A204.1 (cell line): Measurements from ENCODE around the gene ZBTB49.

Experiments used
- FAIRE-seq: peaks from 2 replicates; lab custom pipeline; 2012; peaks lifted over from hg19 to GRCh38; lab: Jason Lieb, UNC

The ZBTB49 gene

DNA sequence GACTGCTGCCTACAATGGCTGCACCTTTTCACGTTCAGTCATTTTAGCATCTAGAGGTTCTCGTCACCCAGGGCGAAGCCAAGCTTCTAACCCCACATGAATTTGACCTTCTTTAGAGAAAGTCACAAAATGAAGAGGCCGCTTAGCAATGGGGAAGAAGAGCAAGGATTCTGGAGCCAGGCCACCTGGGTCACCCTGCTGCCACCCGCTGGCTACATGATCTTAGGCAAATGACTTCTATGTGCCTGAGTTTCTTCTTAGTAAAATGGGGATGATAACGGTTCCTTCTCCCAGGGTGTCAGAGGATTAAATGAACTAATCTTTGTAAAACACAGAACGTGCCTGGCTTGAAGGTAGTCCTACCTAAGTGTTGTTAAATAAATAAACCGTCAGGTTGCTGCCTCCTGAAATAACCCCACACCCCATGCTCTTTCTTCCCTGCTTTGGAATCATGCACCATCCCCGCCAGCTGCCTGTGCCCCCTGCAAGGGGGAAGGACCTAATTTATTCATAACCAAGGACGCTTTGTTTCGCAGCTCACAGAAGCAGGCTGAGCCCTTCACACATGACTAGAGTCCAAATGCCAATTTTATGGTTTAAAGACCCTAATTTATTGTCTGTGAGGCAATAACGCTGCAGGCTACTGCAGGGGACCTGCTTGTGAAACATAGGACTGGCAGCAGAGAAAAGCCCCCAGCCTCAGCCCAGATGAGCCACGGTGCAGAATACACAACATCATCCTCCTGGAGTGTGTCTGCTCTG, 68.2 kb downstream of the ZBTB49 start:
- no peak for FAIRE-seq

DNA sequence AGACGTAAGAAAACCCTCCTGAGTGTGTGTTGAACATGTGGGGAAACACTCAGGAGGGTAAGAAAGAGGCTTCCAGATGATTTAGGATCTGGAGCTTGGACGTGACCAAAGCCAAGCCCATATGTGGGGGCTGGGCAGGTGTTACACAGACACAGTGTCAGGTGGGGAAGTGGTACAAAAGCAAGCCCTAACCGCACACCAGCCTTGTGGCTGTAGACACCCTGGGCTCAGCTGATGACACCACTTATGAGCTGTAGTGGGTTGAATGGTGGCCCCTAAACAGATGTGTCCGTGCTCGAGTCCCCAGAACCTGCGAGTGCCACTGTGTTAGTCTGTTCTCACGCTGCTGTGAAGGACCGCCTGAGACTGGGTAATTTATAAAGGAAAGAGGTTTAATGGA, 71.8 kb downstream of the ZBTB49 start:
- no peak for FAIRE-seq

DNA sequence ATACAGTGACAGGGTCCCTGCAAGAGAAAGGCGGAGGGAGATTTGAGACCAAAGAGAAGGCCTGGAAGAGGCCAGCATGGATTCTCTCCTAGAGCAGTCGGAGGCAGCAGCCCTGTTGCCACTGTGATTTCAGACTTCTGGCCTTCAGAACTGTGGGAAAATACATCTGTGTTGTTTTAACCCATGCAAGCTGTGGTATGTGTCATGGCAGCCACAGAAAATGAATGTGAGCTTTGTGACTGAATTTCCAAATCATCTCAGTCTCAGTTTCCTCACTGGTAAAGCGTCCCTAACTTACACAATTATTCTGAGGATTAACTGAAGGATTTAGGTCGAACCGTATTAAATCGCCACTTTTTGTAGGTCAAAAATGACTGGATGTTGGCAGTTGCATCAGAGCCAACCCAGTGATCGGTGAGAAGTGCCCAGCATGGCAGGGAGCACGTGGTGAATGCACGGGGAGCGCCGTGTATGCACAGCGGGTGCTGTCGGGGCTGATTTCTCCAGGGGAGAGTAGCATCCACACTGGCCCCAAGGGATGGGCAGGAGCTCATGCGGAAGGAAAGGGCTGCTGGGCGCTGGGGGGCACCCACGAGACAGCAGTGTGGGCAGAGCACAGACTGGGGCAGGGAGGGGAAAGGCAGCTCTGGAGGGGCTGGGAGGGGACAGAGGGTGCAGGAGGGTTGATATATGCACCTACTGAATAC, 73.1 kb downstream of the ZBTB49 start:
- no peak for FAIRE-seq

DNA sequence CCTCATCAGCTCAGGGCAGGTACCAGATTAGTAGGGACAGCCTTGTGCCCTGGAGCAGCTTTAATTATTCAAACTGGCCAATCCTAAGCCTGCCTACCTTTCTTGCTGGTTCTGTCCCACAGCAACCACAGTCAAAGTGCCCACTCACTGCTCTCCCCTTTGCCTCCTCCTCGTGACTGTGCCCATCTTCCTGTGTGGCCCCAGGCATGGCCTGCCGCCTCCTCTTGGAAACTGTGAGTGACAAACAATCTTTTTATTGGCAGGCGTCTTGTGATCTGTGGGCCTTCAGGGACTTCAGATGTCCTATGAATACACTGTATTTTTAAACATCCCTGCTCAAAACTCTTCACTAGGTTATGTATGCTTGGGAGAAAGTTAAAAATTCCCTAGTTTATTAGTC, 74.0 kb downstream of the ZBTB49 start:
- no peak for FAIRE-seq

DNA sequence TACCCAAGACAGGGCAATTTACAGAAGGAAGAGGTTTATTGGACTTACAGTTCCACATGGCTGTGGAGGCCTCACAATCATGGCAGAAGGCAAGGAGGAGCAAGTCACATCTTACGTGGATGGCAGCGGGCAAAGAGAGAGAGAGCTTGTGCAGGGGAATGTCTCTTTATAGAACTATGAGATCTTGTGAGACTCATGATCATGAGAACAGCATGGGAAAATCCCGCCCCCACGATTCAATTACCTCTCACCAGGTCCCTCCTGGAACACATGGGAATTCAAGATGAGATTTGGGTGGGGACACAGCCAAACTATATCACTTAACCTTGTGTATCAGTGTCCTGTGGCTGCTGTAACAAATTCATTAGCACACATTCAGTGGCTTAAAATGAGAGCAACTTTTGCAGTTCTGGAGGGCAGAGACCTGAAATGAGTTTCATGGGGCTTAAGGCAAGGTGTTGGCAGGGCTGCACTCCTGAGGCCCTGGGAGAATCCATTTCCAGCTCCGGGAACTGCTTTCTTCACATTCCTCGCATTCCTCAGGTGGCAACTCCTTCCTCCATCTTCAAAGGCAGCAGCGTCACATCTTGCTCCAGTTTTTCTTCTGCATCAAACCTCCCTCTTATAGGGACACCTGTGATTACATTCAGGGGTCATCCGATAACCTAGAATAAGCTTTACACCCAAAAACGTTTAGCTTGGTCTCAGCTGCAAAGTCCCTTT, 74.6 kb downstream of the ZBTB49 start:
- FAIRE-seq, result no peak

DNA sequence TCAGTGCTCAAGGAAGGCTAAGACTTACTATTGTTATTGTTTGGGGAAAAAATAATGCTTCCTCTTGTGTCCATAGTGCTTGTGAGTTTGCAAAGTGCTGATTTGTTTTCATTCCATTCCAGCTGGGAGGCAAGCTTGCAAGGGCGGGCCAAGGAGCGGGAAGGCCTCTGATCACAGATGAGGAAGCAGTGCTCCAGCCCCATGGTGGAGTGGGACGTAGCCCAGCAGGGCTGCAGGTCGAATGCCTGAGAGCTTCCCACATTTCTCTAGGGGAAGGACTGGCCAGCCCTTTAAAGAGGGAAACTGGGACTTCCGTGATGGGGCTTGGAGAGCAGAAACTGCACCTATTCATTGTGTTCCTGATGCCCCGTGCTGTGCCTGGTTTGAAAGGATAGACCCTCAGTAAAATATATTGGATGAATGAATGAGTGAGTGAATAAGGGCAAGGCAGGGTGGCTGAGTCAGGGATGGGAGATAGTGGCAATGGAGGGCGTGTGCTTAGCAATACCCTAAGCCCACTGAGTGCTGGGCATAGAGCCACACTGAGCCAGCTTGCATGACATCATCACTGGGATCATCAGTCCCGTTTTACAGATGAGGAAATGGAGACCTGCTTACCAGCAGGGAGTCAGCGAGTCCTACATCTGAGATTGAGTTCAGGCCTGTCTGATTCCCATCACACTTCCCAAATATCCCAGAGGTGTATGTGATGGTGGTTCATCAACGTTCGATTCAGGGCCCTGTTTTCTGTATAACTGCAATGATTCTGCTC, 78.9 kb downstream of the ZBTB49 start:
- no peak for FAIRE-seq
